ENCODE results near the gene CD99L2.
"Not testable (repeated sequence)": the region's sequence is repeated elsewhere in the genome, so short reads cannot be mapped to it uniquely, and the experiment has no call there.

Gene CD99L2

GRCh38 chrX:150849996-150850720, 48.3 kb downstream of the CD99L2 start:
- DNase-seq = no peak

- no peak for DNase-seq
These were observed 49.0 kb downstream of the CD99L2 start for GRCh38 chrX:150849486-150849885.

GRCh38 chrX:150848914-150849365, 49.5 kb downstream of the CD99L2 start:
- peak; percentile 18 for DNase-seq

DNA sequence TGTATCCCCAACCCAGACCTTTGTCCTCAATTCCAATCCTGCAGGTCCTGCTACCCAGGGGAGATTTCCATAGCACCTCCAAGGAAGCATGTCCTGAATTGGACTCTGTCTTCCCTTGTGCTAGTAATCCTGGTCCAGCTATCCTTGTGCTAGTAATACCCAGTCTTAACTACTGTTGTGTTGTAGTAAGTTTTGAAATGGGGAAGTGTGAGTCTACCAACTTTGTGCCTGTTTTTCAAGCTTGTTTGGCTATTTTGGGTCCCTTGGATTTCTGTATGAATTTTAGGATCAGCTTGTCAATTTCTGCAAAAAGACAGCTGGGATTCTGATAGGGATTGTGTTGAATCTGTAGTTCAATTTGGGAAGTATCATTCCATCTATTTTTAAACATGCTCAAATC, 51.4 kb downstream of the CD99L2 start:
- DNase-seq = no peak

- no peak for DNase-seq
These were observed 52.3 kb downstream of the CD99L2 start for GRCh38 chrX:150846130-150846529.

GRCh38 chrX:150845091-150845490, 53.4 kb downstream of the CD99L2 start:
- DNase-seq = no peak

- DNase-seq = no peak
These were observed 54.5 kb downstream of the CD99L2 start for GRCh38 chrX:150844016-150844415.

DNA sequence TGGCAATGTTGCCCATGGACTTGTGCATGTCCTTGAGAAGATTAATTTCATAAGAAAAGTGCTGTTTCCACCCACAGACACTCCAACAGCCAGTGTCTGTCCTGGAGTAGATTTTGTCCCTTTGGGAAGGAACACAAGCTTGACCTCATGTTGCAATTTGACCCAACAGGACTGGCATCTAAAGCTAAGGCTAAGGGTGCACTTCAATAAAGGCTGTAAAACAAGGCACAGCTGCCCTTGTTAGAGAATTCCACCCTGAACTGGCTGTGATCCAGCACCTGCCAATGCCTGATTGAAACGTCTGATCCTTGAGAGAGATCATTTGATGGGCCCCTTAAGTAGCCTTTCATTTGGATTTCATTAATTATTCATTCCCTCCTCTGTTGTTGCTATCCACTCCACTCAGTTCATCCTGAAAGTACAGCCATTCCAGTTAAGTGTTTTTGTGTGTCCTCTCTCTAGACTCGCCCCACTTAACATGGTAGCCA, 56.2 kb downstream of the CD99L2 start:
- no peak for DNase-seq

GRCh38 chrX:150841456-150842197, 56.8 kb downstream of the CD99L2 start:
- no peak for DNase-seq

DNA sequence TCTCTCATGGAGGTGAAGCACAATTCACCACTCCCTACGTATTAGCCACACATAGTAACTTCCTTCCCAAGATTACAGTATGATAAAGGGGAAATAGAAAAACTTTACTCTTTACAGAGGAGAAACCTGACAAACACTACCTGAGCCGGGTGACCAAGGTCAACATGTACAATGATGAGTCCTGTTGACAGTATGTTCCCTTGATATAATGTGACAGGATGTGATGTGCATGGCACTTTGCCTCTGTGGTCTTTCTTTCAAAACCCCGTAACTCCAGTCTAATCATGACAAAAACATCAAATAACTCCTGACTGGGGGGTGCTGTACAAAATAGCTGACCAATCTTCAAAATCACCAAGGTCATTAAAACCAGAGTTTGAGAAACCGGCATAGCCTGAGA, 60.6 kb downstream of the CD99L2 start:
- no peak for DNase-seq

- DNase-seq = no peak
These were observed 63.8 kb downstream of the CD99L2 start for GRCh38 chrX:150834695-150835094.

DNA sequence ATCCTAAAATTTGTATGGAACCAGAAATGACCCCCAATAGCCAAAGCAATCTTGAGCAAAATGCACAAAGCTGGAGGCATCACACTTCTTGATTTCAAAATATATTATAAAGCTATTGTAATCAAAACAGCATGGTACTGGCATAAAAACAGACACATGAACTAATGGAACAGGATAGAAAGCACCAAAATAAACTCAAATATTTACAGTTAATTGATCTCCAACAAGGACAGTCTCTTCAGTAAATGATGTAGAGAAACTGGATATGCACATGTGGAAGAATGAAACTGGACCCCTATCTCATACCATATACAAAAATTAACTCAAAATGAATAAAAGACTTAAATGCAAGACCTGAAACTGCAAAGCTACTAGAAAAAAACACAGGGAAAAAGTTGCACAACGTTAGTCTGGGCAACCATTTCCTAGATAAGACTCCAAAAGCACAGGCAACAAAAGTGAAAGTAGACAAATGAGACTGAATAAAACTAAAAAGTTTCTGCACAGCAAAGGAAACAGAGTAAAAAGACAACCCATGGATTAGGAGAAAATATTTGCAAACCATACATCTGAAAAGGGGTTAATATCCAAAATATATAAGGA, 64.9 kb downstream of the CD99L2 start:
- no peak for DNase-seq

DNA sequence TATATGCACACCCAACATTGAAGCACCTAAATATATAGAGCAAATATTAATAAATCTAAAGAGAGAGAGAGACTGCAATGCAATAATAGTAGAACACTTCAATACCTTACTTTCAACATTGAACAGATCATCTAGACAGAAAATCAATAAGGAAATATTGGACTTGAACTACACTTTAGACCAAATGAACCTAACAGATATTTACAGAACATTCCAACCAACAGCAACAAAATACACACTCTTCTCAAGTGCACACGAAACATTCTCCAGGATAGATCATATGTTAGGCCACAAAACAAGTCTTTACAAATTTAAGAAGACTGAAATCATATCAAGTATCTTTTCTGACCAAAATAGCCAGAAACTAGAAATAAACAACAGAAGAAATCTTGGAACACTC, 66.6 kb downstream of the CD99L2 start:
- DNase-seq = no peak

DNA sequence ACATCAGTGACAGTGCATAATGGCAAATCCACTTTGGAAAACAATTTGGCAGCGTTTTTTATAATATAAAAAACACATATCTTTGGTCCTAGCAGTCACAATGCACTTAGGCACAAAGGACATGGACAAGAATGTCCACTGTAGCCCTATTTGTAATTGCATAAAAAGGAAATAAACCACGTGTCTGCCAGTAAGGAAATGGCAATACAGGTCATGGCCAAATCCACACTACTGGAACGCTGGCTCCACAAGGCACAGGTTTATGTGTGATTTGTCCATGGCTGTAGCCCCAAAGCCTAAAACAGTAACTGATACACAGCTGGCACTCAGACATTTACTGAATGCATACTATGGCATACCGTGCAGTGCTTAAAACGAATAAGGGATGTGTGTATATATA, 69.7 kb downstream of the CD99L2 start:
- no peak for DNase-seq

DNA sequence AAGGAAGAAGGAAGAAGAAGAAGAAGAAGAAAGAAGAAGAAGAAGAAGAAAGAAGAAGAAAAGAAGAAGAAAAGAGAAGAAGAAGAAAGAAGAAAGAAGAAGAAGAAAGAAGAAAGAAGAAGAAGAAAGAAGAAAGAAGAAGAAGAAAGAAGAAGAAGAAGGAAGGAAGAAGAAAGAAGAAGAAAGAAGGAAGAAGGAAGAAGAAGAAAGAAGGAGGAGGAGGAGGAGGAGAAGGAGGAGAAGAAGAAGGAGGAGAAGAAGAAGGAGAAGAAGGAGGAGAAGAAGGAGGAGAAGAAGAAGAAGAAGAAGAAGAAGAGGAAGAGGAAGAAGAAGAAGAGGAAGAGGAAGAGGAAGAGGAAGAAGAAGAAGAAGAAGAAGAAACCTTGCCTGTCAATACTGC, 74.1 kb downstream of the CD99L2 start:
- not testable (repeated sequence) for DNase-seq

DNA sequence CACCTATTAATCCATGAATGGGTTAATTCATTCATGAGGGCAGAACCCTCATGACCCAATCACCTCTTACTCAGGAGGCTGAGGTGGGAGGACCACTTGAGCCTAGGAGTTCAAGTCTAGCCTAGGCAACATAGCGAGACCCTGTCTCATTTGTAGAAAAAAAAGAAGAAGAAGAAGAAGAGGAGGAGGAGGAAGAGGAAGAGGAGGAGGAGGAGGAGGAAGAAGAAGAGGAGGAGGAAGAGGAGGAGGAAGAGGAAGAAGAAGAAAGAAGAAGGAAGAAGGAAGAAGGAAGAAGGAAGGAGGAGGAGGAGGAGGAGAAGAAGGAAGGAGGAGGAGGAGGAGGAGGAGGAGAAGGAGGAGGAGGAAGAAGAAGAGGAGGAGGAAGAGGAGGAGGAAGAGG, 74.6 kb downstream of the CD99L2 start:
- DNase-seq = not testable (repeated sequence)

GRCh38 chrX:150821971-150822370, 76.5 kb downstream of the CD99L2 start:
- DNase-seq = no peak

- no peak for DNase-seq
These were observed 84.5 kb downstream of the CD99L2 start for GRCh38 chrX:150813922-150814321.

- no peak for DNase-seq
These were observed 91.6 kb downstream of the CD99L2 start for GRCh38 chrX:150806827-150807226.

- no peak for DNase-seq
These were observed 92.7 kb downstream of the CD99L2 start for GRCh38 chrX:150805736-150806135.

- DNase-seq = no peak
These were observed 105.4 kb downstream of the CD99L2 start for GRCh38 chrX:150792949-150793527.

- DNase-seq = no peak
These were observed 108.4 kb downstream of the CD99L2 start for GRCh38 chrX:150790021-150790420.

DNA sequence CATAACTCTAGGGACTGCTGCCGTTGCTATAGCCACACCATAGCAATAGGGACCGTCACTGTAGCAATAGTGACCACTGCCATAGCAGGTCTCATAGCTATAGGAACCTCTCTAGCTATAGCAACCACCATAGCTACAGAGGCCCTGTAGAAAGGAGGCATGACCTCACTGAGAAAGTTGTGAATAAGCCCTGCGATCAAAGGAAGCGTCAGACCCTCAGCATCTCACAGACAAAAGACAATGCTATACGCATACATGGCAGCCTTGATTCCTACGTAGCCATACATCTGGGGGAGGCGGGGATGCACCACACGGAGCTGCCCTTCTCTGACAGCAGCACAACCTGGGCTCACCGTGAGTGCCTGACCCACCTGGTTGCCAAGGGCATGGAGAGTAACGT, 116.8 kb downstream of the CD99L2 start:
- no peak for DNase-seq

- no peak for DNase-seq
These were observed 119.1 kb downstream of the CD99L2 start for GRCh38 chrX:150779385-150779784.
